Mesendoderm (in vitro differentiated cells): ENCODE measurements around the gene RPUSD3.

Experiments used
- DNase-seq: peaks from one replicate; pipeline ENCODE4 v3.0.0; 2013
- H2AK5ac ChIP-seq: 2 replicates; pipeline ENCODE4 v1.6.1; 2013; ENCODE audit warnings: low read length, inconsistent platforms
- H2BK120ac ChIP-seq: 2 replicates; pipeline ENCODE4 v1.6.1; 2013; ENCODE audit warnings: low read depth, mild to moderate bottlenecking, low read length, moderate library complexity, mixed read lengths
- H2BK15ac ChIP-seq: replicated peaks from 2 replicates; pipeline ENCODE4 v1.6.1; 2013; ENCODE audit warnings: low read depth, mild to moderate bottlenecking, moderate library complexity
- H2BK5ac ChIP-seq: 2 replicates; pipeline ENCODE4 v1.6.1; 2013; ENCODE audit warnings: low read length, inconsistent platforms
- H3K18ac ChIP-seq: 2 replicates; pipeline ENCODE4 v1.6.1; 2013; ENCODE audit warnings: mild to moderate bottlenecking, low read length, mixed read lengths
- H3K23ac ChIP-seq: one replicate; pipeline ENCODE4 v1.6.1; 2013; ENCODE audit warnings: low read length
- H3K27ac ChIP-seq: 2 replicates; pipeline ENCODE4 v1.5.1; 2013; ENCODE audit warnings: low read depth, mild to moderate bottlenecking, inconsistent platforms, low read length, moderate library complexity
- H3K27me3 ChIP-seq: 2 replicates; pipeline ENCODE4 v1.6.1; 2013; ENCODE audit warnings: low read length, control low read depth, mild to moderate bottlenecking, inconsistent platforms; ENCODE audit not compliant: insufficient read depth, poor library complexity
- H3K36me3 ChIP-seq: 2 replicates; pipeline ENCODE4 v1.6.1; 2013; ENCODE audit warnings: low read length, inconsistent platforms; ENCODE audit not compliant: control insufficient read depth, insufficient read depth
- H3K4ac ChIP-seq: one replicate; pipeline ENCODE4 v1.6.1; 2013; ENCODE audit warnings: low read depth, mild to moderate bottlenecking, low read length, moderate library complexity
- H3K4me1 ChIP-seq: 2 replicates; pipeline ENCODE4 v1.6.1; 2013; ENCODE audit warnings: low read depth, low read length, inconsistent platforms; ENCODE audit not compliant: control insufficient read depth
- H3K4me2 ChIP-seq: 2 replicates; pipeline ENCODE4 v1.6.1; 2013; ENCODE audit warnings: low read length
- H3K4me3 ChIP-seq: 2 replicates; pipeline ENCODE4 v1.5.1; 2013; ENCODE audit warnings: mild to moderate bottlenecking, low read length
- H3K56ac ChIP-seq: one replicate; pipeline ENCODE4 v1.6.1; 2013; ENCODE audit warnings: low read length
- H3K79me1 ChIP-seq: 2 replicates; pipeline ENCODE4 v1.6.1; 2013; ENCODE audit warnings: low read length, inconsistent platforms
- H3K79me2 ChIP-seq: 2 replicates; pipeline ENCODE4 v1.6.1; 2013; ENCODE audit warnings: mild to moderate bottlenecking, low read length; ENCODE audit not compliant: control insufficient read depth, insufficient read depth
- H3K9ac ChIP-seq: 2 replicates; pipeline ENCODE4 v1.6.1; 2013; ENCODE audit warnings: low read length, inconsistent platforms
- H4K5ac ChIP-seq: one replicate; pipeline ENCODE4 v1.6.1; 2013; ENCODE audit warnings: low read length
- H4K8ac ChIP-seq: one replicate; pipeline ENCODE4 v1.6.1; 2013; ENCODE audit warnings: low read depth, mild to moderate bottlenecking, control low read depth, low read length, moderate library complexity
- WGBS: extraction: QIAGEN DNeasy Blood & Tissue Kit; methylation state at CpG from one replicate; pipeline ENCODE4 v1.1.7; 2013; ENCODE audit warnings: low lambda C conversion rate, missing lambda C conversion rate; ENCODE audit not compliant: insufficient coverage; ENCODE audit errors: extremely low coverage; 5-methylcytosine and 5-hydroxymethylcytosine counted together

RPUSD3 gene

DNA sequence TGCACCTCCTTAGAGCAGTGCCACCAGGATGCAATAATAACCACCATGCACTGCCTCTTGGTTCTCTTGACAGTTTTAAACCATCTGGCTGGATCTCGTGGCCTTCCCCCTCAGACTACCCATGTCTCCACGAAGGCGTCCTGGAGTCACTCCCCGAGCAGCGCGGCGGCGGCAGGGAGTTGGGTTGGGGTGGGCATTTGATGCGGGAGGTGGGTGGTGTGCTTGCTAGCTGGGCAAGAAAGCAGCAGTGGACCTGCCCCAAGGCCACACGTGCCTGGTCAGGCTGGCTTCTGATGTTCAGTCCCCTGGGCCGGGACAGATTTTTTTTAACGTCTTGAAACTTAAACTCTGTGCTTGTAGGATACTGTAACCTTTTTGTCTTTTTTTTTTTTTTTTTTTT, 37.7 kb downstream of the RPUSD3 start:
- no peak for DNase-seq
- H2BK15ac ChIP-seq: no peak overlapping the region
- no peak overlapping the region for H4K5ac ChIP-seq
- no peak overlapping the region for H2BK120ac ChIP-seq
- WGBS: no CpG with 5 or more reads among the region's 12 CpGs
- H3K18ac ChIP-seq: no peak overlapping the region
- H3K4ac ChIP-seq: no peak overlapping the region
- H4K8ac ChIP-seq: no peak overlapping the region
- peaks cover 21% of the 10 kb centered on the region for H3K36me3 ChIP-seq
- no peak overlapping the region for H3K4me2 ChIP-seq
- no peak overlapping the region for H3K27ac ChIP-seq
- no peak overlapping the region for H2BK5ac ChIP-seq
- H3K79me2 ChIP-seq: no peaks in the 10 kb centered on the region
- H3K79me1 ChIP-seq: no peaks in the 10 kb centered on the region
- no peaks in the 10 kb centered on the region for H3K27me3 ChIP-seq
- H3K4me1 ChIP-seq: no peaks in the 10 kb centered on the region
- H3K56ac ChIP-seq: no peak overlapping the region
- no peak overlapping the region for H3K23ac ChIP-seq
- no peak overlapping the region for H3K4me3 ChIP-seq
- H2AK5ac ChIP-seq: no peak overlapping the region
- no peak overlapping the region for H3K9ac ChIP-seq

DNA sequence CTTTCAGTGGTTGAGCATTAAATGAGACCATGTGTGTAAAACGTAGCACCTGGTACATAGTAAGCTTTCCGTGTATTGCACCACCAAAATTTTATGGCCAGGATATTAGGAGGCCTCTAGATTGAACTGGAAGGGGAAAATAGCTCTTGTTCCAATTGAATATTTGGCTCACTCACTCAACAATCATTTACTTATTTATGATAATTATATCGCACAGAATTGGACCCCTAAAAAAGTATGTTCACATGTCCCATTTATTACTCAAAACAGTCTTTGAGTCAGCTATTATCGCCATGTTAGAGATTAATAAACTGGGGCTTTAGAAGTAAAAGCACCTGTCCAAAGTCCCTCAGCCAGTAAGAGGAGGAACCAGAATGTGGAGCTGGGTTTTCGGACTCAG, 38.8 kb downstream of the RPUSD3 start:
- no peak overlapping the region for H4K5ac ChIP-seq
- H3K9ac ChIP-seq: no peak overlapping the region
- no peak overlapping the region for H3K27ac ChIP-seq
- no peaks in the 10 kb centered on the region for H3K27me3 ChIP-seq
- H3K4ac ChIP-seq: no peak overlapping the region
- H2BK15ac ChIP-seq: no peak overlapping the region
- no peaks in the 10 kb centered on the region for H3K79me2 ChIP-seq
- H3K4me2 ChIP-seq: no peak overlapping the region
- H3K18ac ChIP-seq: no peak overlapping the region
- DNase-seq: no peak
- no peaks in the 10 kb centered on the region for H3K79me1 ChIP-seq
- H4K8ac ChIP-seq: no peak overlapping the region
- H2BK5ac ChIP-seq: no peak overlapping the region
- H3K56ac ChIP-seq: no peak overlapping the region
- WGBS: no CpG with 5 or more reads among the region's 5 CpGs
- no peak overlapping the region for H2AK5ac ChIP-seq
- no peak overlapping the region for H3K23ac ChIP-seq
- no peaks in the 10 kb centered on the region for H3K4me1 ChIP-seq
- H3K36me3 ChIP-seq: peaks cover 21% of the 10 kb centered on the region
- H3K4me3 ChIP-seq: no peak overlapping the region
- H2BK120ac ChIP-seq: no peak overlapping the region

DNA sequence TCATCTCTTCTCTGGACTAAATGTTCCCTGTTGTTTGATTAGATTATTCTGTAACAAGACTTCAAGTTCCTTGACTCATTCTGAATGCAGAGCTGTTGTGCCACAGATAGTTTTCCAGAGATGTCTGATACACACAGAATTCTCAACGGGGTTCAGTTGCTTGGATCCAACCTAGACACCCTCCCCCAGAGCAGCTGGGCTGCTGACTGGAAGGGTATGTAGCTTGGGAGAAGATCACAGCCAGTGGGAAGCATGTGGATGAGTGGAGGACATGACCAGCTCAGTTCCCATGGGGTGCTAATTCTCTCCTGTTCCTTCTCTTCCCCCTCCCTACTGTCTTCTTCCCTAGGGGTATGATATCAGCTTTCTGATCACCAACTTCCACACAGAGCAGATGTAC, 40.3 kb downstream of the RPUSD3 start:
- no peak overlapping the region for H2BK15ac ChIP-seq
- no peak for DNase-seq
- H2AK5ac ChIP-seq: no peak overlapping the region
- H3K4me3 ChIP-seq: no peak overlapping the region
- H4K5ac ChIP-seq: no peak overlapping the region
- H2BK120ac ChIP-seq: no peak overlapping the region
- H3K18ac ChIP-seq: no peak overlapping the region
- no peak overlapping the region for H4K8ac ChIP-seq
- H3K4me2 ChIP-seq: no peak overlapping the region
- peaks cover 22% of the 10 kb centered on the region for H3K36me3 ChIP-seq
- no peaks in the 10 kb centered on the region for H3K79me2 ChIP-seq
- no peak overlapping the region for H2BK5ac ChIP-seq
- H3K79me1 ChIP-seq: no peaks in the 10 kb centered on the region
- no peak overlapping the region for H3K27ac ChIP-seq
- no CpG with 5 or more reads among the region's 1 CpG for WGBS
- no peak overlapping the region for H3K23ac ChIP-seq
- H3K9ac ChIP-seq: no peak overlapping the region
- H3K4me1 ChIP-seq: no peaks in the 10 kb centered on the region
- H3K27me3 ChIP-seq: no peaks in the 10 kb centered on the region
- no peak overlapping the region for H3K4ac ChIP-seq
- no peak overlapping the region for H3K56ac ChIP-seq

DNA sequence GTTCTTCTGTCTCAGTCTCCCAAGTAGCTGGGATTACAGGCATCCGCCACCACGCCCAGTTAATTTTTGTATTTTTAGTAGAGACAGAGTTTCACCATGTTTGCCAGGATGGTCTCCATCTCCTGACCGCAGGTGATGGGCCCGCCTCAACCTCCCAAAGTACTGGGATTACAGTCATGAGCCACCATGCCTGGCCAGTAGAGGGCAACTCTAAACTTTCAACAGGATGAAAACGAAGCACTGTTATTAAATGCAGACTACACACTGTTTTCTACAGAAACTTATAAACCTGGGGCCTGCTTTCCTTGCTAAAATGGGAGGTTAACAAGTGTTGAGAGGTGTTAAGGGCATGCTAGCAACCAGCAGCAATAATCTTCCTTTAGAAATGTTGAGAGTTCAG, 43.3 kb downstream of the RPUSD3 start:
- no peak overlapping the region for H3K4me2 ChIP-seq
- H4K5ac ChIP-seq: no peak overlapping the region
- H2AK5ac ChIP-seq: no peak overlapping the region
- H4K8ac ChIP-seq: no peak overlapping the region
- no peaks in the 10 kb centered on the region for H3K4me1 ChIP-seq
- WGBS: no CpG with 5 or more reads among the region's 5 CpGs
- no peak overlapping the region for H3K56ac ChIP-seq
- no peak overlapping the region for H3K18ac ChIP-seq
- H3K4ac ChIP-seq: no peak overlapping the region
- DNase-seq: no peak
- H3K4me3 ChIP-seq: no peak overlapping the region
- H3K9ac ChIP-seq: no peak overlapping the region
- H2BK15ac ChIP-seq: no peak overlapping the region
- H3K36me3 ChIP-seq: peaks cover 24% of the 10 kb centered on the region
- H3K79me2 ChIP-seq: peaks cover 2% of the 10 kb centered on the region
- no peak overlapping the region for H3K23ac ChIP-seq
- peaks cover 7% of the 10 kb centered on the region for H3K79me1 ChIP-seq
- no peaks in the 10 kb centered on the region for H3K27me3 ChIP-seq
- H2BK120ac ChIP-seq: no peak overlapping the region
- H2BK5ac ChIP-seq: no peak overlapping the region
- no peak overlapping the region for H3K27ac ChIP-seq

DNA sequence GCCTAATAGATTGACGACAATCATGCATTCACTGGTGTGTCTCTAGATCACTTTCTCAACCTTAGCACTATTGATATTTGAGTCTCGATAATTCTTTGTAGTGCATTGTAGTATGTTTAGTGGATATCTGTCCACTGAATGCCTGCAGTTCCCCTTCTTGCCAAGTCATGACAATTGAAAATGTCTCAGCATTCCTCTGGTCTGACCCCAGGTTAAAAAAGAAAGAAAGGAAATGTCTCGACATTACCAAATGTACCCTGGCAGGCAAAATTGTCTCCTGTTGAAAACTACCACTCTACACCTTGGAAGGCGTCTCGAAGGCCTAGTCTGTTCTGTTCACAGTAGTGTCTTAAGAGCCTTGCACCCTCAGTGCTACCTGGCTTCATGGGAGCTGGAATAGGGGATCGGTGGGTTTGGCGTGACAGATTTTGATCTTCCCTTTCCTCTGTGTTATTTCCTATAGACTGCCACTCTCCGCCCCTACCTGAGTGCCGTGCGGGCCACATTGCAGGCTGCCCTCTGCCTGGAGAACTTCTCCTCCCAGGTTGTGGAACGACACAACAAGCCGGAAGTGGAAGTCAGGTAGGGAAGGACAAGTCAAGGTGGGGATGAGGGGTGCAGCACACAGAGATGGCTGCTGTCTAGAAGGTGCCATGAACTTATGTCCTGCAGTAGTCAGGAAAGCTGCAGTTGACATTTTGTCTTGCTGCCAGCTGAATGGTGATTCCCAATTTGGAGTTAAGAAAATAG, 46.4 kb downstream of the RPUSD3 start:
- H3K4ac ChIP-seq: no peak overlapping the region
- no peaks in the 10 kb centered on the region for H3K27me3 ChIP-seq
- H2BK120ac ChIP-seq: no peak overlapping the region
- no peak overlapping the region for H3K23ac ChIP-seq
- H4K5ac ChIP-seq: no peak overlapping the region
- no CpG with 5 or more reads among the region's 12 CpGs for WGBS
- no peaks in the 10 kb centered on the region for H3K4me1 ChIP-seq
- H2BK5ac ChIP-seq: no peak overlapping the region
- no peak overlapping the region for H3K27ac ChIP-seq
- no peak overlapping the region for H3K56ac ChIP-seq
- H3K4me2 ChIP-seq: no peak overlapping the region
- peaks cover 9% of the 10 kb centered on the region for H3K36me3 ChIP-seq
- H3K18ac ChIP-seq: no peak overlapping the region
- peaks cover 21% of the 10 kb centered on the region for H3K79me2 ChIP-seq
- no peak for DNase-seq
- no peak overlapping the region for H2BK15ac ChIP-seq
- no peak overlapping the region for H3K4me3 ChIP-seq
- H4K8ac ChIP-seq: no peak overlapping the region
- H3K79me1 ChIP-seq: peaks cover 17% of the 10 kb centered on the region
- H3K9ac ChIP-seq: no peak overlapping the region
- H2AK5ac ChIP-seq: no peak overlapping the region

DNA sequence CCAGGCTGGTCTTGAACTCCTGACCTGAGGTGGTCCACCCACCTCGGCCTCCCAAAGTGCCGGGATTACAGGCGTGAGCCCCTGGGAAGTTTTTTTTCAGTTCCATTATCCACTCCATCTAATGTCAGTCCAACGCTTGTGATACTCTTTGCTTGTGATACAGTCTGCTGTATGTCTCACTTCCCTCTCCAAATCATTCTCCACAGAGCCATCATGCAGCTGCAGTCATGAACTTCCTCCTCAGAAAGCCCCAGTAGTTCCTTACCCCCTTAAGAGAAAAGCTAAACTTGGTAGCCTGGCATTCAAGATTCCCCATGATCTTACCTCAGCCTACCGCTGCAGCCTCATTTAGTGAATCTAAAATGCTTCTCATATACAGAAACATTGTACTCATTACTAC, 48.6 kb downstream of the RPUSD3 start:
- WGBS: no CpG with 5 or more reads among the region's 5 CpGs

More for the DNA sequence above, 48.6 kb downstream of the RPUSD3 start:
- H3K4me2 ChIP-seq: no peak overlapping the region
- no peak overlapping the region for H2BK15ac ChIP-seq
- H4K5ac ChIP-seq: no peak overlapping the region
- no peak overlapping the region for H3K4ac ChIP-seq
- H3K36me3 ChIP-seq: peaks cover 3% of the 10 kb centered on the region
- no peak overlapping the region for H3K56ac ChIP-seq
- H2BK120ac ChIP-seq: no peak overlapping the region
- peaks cover 26% of the 10 kb centered on the region for H3K79me1 ChIP-seq
- H4K8ac ChIP-seq: no peak overlapping the region
- DNase-seq: no peak
- no peak overlapping the region for H3K4me3 ChIP-seq
- no peak overlapping the region for H3K18ac ChIP-seq
- no peaks in the 10 kb centered on the region for H3K27me3 ChIP-seq
- H3K27ac ChIP-seq: no peak overlapping the region
- H2AK5ac ChIP-seq: no peak overlapping the region
- peaks cover 24% of the 10 kb centered on the region for H3K79me2 ChIP-seq
- no peak overlapping the region for H3K23ac ChIP-seq
- H3K4me1 ChIP-seq: peaks cover 4% of the 10 kb centered on the region
- no peak overlapping the region for H3K9ac ChIP-seq
- no peak overlapping the region for H2BK5ac ChIP-seq
